ENCODE results near the gene SYNGR1.

The SYNGR1 gene

GRCh38 chr22:39311592-39312400 is 38.0 kb upstream of the SYNGR1 start:
- TF ChIP-seq CTCF (IDR thresholded peaks at IDR 0.05; ENCODE audit: control insufficient read depth, extremely low read depth, insufficient read depth), result no peak

GRCh38 chr22:39312410-39312809 is 37.4 kb upstream of the SYNGR1 start:
- DNase-seq (ENCODE audit: low read depth), result no peak

More at GRCh38 chr22:39311592-39312400, 38.0 kb upstream of the SYNGR1 start:
- no peak for DNase-seq (ENCODE audit: low read depth)
- no peak overlapping the region for H3K4me3 ChIP-seq (ENCODE audit: low read depth, low read length)

GRCh38 chr22:39313258-39314001 is 36.4 kb upstream of the SYNGR1 start:
- H3K4me3 ChIP-seq (ENCODE audit: low read depth, low read length), result no peak overlapping the region
- DNase-seq (ENCODE audit: low read depth), result no peak
- no peak for TF ChIP-seq CTCF (IDR thresholded peaks at IDR 0.05; ENCODE audit: control insufficient read depth, extremely low read depth, insufficient read depth)

More at GRCh38 chr22:39312410-39312809, 37.4 kb upstream of the SYNGR1 start:
- TF ChIP-seq CTCF (IDR thresholded peaks at IDR 0.05; ENCODE audit: control insufficient read depth, extremely low read depth, insufficient read depth), result no peak
- no peak overlapping the region for H3K4me3 ChIP-seq (ENCODE audit: low read depth, low read length)

- no peak for DNase-seq (ENCODE audit: low read depth)
- no peak for TF ChIP-seq CTCF (IDR thresholded peaks at IDR 0.05; ENCODE audit: control insufficient read depth, extremely low read depth, insufficient read depth)
- H3K4me3 ChIP-seq (ENCODE audit: low read depth, low read length), result no peak overlapping the region
These were observed 35.4 kb upstream of the SYNGR1 start for GRCh38 chr22:39314251-39314971.

- DNase-seq (ENCODE audit: low read depth), result no peak
- peak overlapping the region; percentile 96; the same call in 1 of the 2 replicates for H3K4me3 ChIP-seq (ENCODE audit: low read depth, low read length)
- no peak for TF ChIP-seq CTCF (IDR thresholded peaks at IDR 0.05; ENCODE audit: control insufficient read depth, extremely low read depth, insufficient read depth)
These were observed 34.4 kb upstream of the SYNGR1 start for GRCh38 chr22:39315389-39315788.

GRCh38 chr22:39316440-39317083 is 33.2 kb upstream of the SYNGR1 start:
- peak overlapping the region; percentile 96 for H3K4me3 ChIP-seq (ENCODE audit: low read depth, low read length)
- peak; percentile 78 for TF ChIP-seq CTCF (IDR thresholded peaks at IDR 0.05; ENCODE audit: control insufficient read depth, extremely low read depth, insufficient read depth)
- DNase-seq (ENCODE audit: low read depth), result peak; percentile 63
